RWPE1 (cell line): ENCODE data around the gene FOXL2.
A peak's percentile ranks its signal among the peaks of the same experiment; 100 is the strongest.
"Not testable (repeated sequence)": the region's sequence is repeated elsewhere in the genome, so short reads cannot be mapped to it uniquely, and the experiment has no call there.

ENCODE experiments used
- CTCF ChIA-PET: fragments of 350-600 bp; sonication (Branson Sonifier 250); formaldehyde crosslinking; extraction: SDS; loops from one replicate; lab custom pipeline; 2021; lab: Yijun Ruan, JAX
- POLR2A ChIA-PET: fragments of 400-600 bp; formaldehyde crosslinking; extraction: SDS; loops from one replicate; lab custom pipeline; 2020; ENCODE audit warnings: antibody characterized with exemption; ENCODE audit not compliant: low non-redundant PET; lab: Yijun Ruan, JAX
- DNase-seq: peaks from one replicate; pipeline ENCODE4 v3.0.0; 2012; ENCODE audit warnings: low spot score
- H3K27ac ChIP-seq: fragments of 450-650 bp; 2 replicates; pipeline ENCODE4 v1.5.1; 2017
- CTCF ChIP-seq: fragments of 450-650 bp; conservative IDR thresholded peaks from 2 replicates; pipeline ENCODE4 v1.5.1; 2017; ENCODE audit warnings: low read depth, mild to moderate bottlenecking

Gene FOXL2

GRCh38 chr3:138923531-138923994 lies 23.4 kb downstream of the FOXL2 start:
- peak; percentile 59 for DNase-seq
- POLR2A ChIA-PET: no interaction called here

GRCh38 chr3:138922400-138922799 lies 24.5 kb downstream of the FOXL2 start:
- peak overlapping the region; percentile 78 for H3K27ac ChIP-seq
- CTCF ChIA-PET: interaction anchor here (0.6 to 3.5 kb wide), 7 partner anchors 14 to 1802 kb away, joined by 3 to 15 read pairs (median 3); partner anchors contain the start of gene PIK3CB
- POLR2A ChIA-PET, DNase-seq: not testable (repeated sequence)

More at GRCh38 chr3:138923531-138923994, 23.4 kb downstream of the FOXL2 start:
- peak; percentile 81 for TF ChIP-seq CTCF
- CTCF ChIA-PET: interaction anchor here (0.5 to 2.4 kb wide), 45 partner anchors 8 to 1990 kb away, joined by 3 to 25 read pairs (median 4); partner anchors contain the start of genes CEP70 and PIK3CB
- no peak overlapping the region for H3K27ac ChIP-seq

GRCh38 chr3:138921316-138922292 lies 25.3 kb downstream of the FOXL2 start:
- CTCF ChIA-PET: interaction anchor here (0.6 to 3.5 kb wide), 5 partner anchors 14 to 1825 kb away, joined by 3 to 15 read pairs (median 7); no protein-coding TSS in a partner anchor
- DNase-seq: peak; percentile 77
- H3K27ac ChIP-seq: peak overlapping the region; percentile 78
- TF ChIP-seq CTCF: no peak
- POLR2A ChIA-PET: interaction anchor here (1.3 kb wide), 1 partner anchor 328 kb away, joined by 5 read pairs; the partner anchor contains the start of gene CEP70

GRCh38 chr3:138919325-138919724 lies 27.6 kb downstream of the FOXL2 start:
- H3K27ac ChIP-seq: no peak overlapping the region
- no peak for DNase-seq
- CTCF ChIA-PET: interaction anchor here (0.6 to 3.5 kb wide), 3 partner anchors 17 to 219 kb away, joined by 3 to 15 read pairs (median 3); no protein-coding TSS in a partner anchor
- POLR2A ChIA-PET: no interaction called here
- TF ChIP-seq CTCF: no peak

GRCh38 chr3:138916824-138917223 lies 30.1 kb downstream of the FOXL2 start:
- H3K27ac ChIP-seq: no peak overlapping the region
- no peak for TF ChIP-seq CTCF
- peak; percentile 48 for DNase-seq
- POLR2A ChIA-PET: interaction anchor here (0.6 kb wide), 2 partner anchors 217 to 240 kb away, joined by 3 read pairs; no protein-coding TSS in a partner anchor
- CTCF ChIA-PET: interaction anchor here (0.5 to 2.7 kb wide), 12 partner anchors 13 to 322 kb away, joined by 3 to 27 read pairs (median 4); partner anchors contain the start of genes CEP70 and PIK3CB

- POLR2A ChIA-PET: interaction anchor here (0.5 to 1.2 kb wide), 4 partner anchors 24 to 802 kb away, joined by 3 to 4 read pairs (median 3); no protein-coding TSS in a partner anchor
- peak; percentile 91 for TF ChIP-seq CTCF
- DNase-seq: peak; percentile 91
- H3K27ac ChIP-seq: peak overlapping the region; percentile 87
- CTCF ChIA-PET: interaction anchor here (0.5 to 2.7 kb wide), 49 partner anchors 8 to 584 kb away, joined by 3 to 27 read pairs (median 4); partner anchors contain the start of genes CEP70 and PIK3CB
Measured at GRCh38 chr3:138915503-138916498, 31.1 kb downstream of the FOXL2 start.
